ENCODE data around the gene KAZN. TPM values are rescaled to one million over a fixed set of nuclear protein-coding genes. Genes with fewer than 3 reads are reported as not detected.

Gene KAZN
- total RNA-seq, 1 experiment from 2014 or later: 2.4 TPM

GRCh38 chr1:15145327-15145726, 546.8 kb downstream of the KAZN start:
- H3K9me3 ChIP-seq: no peaks in the 10 kb centered on the region
- Mint-ChIP-seq H3K4me3 (ENCODE audit: unreplicated experiment) (no peak overlapping the region), H3K9me3 (ENCODE audit: unreplicated experiment) (no peaks in the 10 kb centered on the region), H3K4me1 (ENCODE audit: low read depth, unreplicated experiment) (peaks cover 21% of the 10 kb centered on the region), H3K36me3 (ENCODE audit: insufficient read depth, unreplicated experiment) (no peaks in the 10 kb centered on the region), H3K27me3 (ENCODE audit: insufficient read depth, unreplicated experiment) (no peaks in the 10 kb centered on the region), H3K27ac (ENCODE audit: unreplicated experiment) (peak overlapping the region; percentile 43)
- POLR2A ChIA-PET: no interaction called here
- intact Hi-C loops (cut with micrococcal nuclease; ENCODE audit: unreplicated experiment): no loop called here
- CTCF ChIA-PET: no interaction called here
- no peak overlapping the region for H3K4me3 ChIP-seq (ENCODE audit: low read depth, low read length)
- H3K4me1 ChIP-seq: peaks cover 4% of the 10 kb centered on the region
- BruUV-seq (replicated peaks): no TSS peak
- peak in 1 of 2 experiments; percentile 57 for DNase-seq
- no peaks in the 10 kb centered on the region for H3K27me3 ChIP-seq (replicated peaks; ENCODE audit: control insufficient read depth, insufficient read depth, low read length)
- H3K36me3 ChIP-seq (ENCODE audit: control insufficient read depth, insufficient read depth, low read length): no peaks in the 10 kb centered on the region
- TF ChIP-seq CTCF (IDR thresholded peaks at IDR 0.05; ENCODE audit: insufficient read depth in 1 of 2, low read depth in 1 of 2, low read length in 1 of 2, severe bottlenecking in 1 of 2, unreplicated experiment in 1 of 2): no peak

GRCh38 chr1:15146142-15146680, 547.7 kb downstream of the KAZN start:
- H3K9me3 Mint-ChIP-seq (ENCODE audit: unreplicated experiment): no peaks in the 10 kb centered on the region
- Histone ChIP-seq H3K4me3 (ENCODE audit: low read depth, low read length) (no peak overlapping the region), H3K4me1 (peaks cover 7% of the 10 kb centered on the region), H3K27me3 (replicated peaks; ENCODE audit: control insufficient read depth, insufficient read depth, low read length) (no peaks in the 10 kb centered on the region), H3K9me3 (no peaks in the 10 kb centered on the region), H3K36me3 (ENCODE audit: control insufficient read depth, insufficient read depth, low read length) (no peaks in the 10 kb centered on the region)
- peak overlapping the region; percentile 32 for H3K27ac Mint-ChIP-seq (ENCODE audit: unreplicated experiment)
- ChIA-PET POLR2A (no interaction called here), CTCF (no interaction called here)
- H3K4me1 Mint-ChIP-seq (ENCODE audit: low read depth, unreplicated experiment): peaks cover 21% of the 10 kb centered on the region
- no peaks in the 10 kb centered on the region for H3K27me3 Mint-ChIP-seq (ENCODE audit: insufficient read depth, unreplicated experiment)
- no peak for TF ChIP-seq CTCF (IDR thresholded peaks at IDR 0.05; ENCODE audit: insufficient read depth in 1 of 2, low read depth in 1 of 2, low read length in 1 of 2, severe bottlenecking in 1 of 2, unreplicated experiment in 1 of 2)
- BruUV-seq (replicated peaks): no TSS peak
- no peaks in the 10 kb centered on the region for H3K36me3 Mint-ChIP-seq (ENCODE audit: insufficient read depth, unreplicated experiment)
- no peak for DNase-seq
- no peak overlapping the region for H3K4me3 Mint-ChIP-seq (ENCODE audit: unreplicated experiment)
- intact Hi-C loops (cut with micrococcal nuclease; ENCODE audit: unreplicated experiment): no loop called here

GRCh38 chr1:15146971-15147376, 548.5 kb downstream of the KAZN start:
- no peaks in the 10 kb centered on the region for H3K27me3 ChIP-seq (replicated peaks; ENCODE audit: control insufficient read depth, insufficient read depth, low read length)
- H3K4me1 Mint-ChIP-seq (ENCODE audit: low read depth, unreplicated experiment): peaks cover 21% of the 10 kb centered on the region
- TF ChIP-seq CTCF (IDR thresholded peaks at IDR 0.05; ENCODE audit: insufficient read depth in 1 of 2, low read depth in 1 of 2, low read length in 1 of 2, severe bottlenecking in 1 of 2, unreplicated experiment in 1 of 2): no peak
- no peak overlapping the region for H3K4me3 Mint-ChIP-seq (ENCODE audit: unreplicated experiment)
- no peaks in the 10 kb centered on the region for H3K9me3 Mint-ChIP-seq (ENCODE audit: unreplicated experiment)
- BruUV-seq (replicated peaks): no TSS peak
- peaks cover 12% of the 10 kb centered on the region for H3K4me1 ChIP-seq
- H3K36me3 Mint-ChIP-seq (ENCODE audit: insufficient read depth, unreplicated experiment): no peaks in the 10 kb centered on the region
- CTCF ChIA-PET: no interaction called here
- H3K36me3 ChIP-seq (ENCODE audit: control insufficient read depth, insufficient read depth, low read length): no peaks in the 10 kb centered on the region
- intact Hi-C loops (cut with micrococcal nuclease; ENCODE audit: unreplicated experiment): no loop called here
- POLR2A ChIA-PET: no interaction called here
- no peak overlapping the region for H3K27ac Mint-ChIP-seq (ENCODE audit: unreplicated experiment)
- H3K27me3 Mint-ChIP-seq (ENCODE audit: insufficient read depth, unreplicated experiment): no peaks in the 10 kb centered on the region
- no peaks in the 10 kb centered on the region for H3K9me3 ChIP-seq
- DNase-seq: no peak
- no peak overlapping the region for H3K4me3 ChIP-seq (ENCODE audit: low read depth, low read length)

Data from Caco-2 (cell line).